ENCODE measurements around the gene TMUB1. TPM values are rescaled to one million over a fixed set of nuclear protein-coding genes. Genes with fewer than 3 reads are reported as not detected.

Gene TMUB1
- total and polyA plus RNA-seq, 9 of the 15 experiments (the other 6 are each of a cell fraction or from before 2014, with no cell fraction given) = 0.14 to 241 (median 74.1) TPM

GRCh38 chr7:151079199-151079910 is 3.9 kb downstream of the TMUB1 start (continued):
- TF ChIP-seq MLLT1 (IDR thresholded peaks at IDR 0.05) (peak in 1 of 2 experiments; percentile 66; a peak in 1 of 4 replicates), IFI16 (CRISPR knock-in tag; IDR thresholded peaks at IDR 0.05) (no peak), COPS2 (conservative IDR thresholded peaks at IDR 0.05) (no peak), MTA1 (IDR thresholded peaks at IDR 0.05; ENCODE audit: borderline replicate concordance) (no peak), ZNF124 (CRISPR knock-in tag; IDR thresholded peaks at IDR 0.05) (no peak), ZNF707 (CRISPR knock-in tag; conservative IDR thresholded peaks at IDR 0.05) (no peak), SREBF2 (CRISPR knock-in tag; IDR thresholded peaks at IDR 0.05) (no peak), ZC3H4 (CRISPR knock-in tag; IDR thresholded peaks at IDR 0.05; ENCODE audit: borderline replicate concordance) (0 out of 2 replicates have a peak, but pooled peaks have one; percentile 17), ZBTB17 (CRISPR knock-in tag; IDR thresholded peaks at IDR 0.05) (peak; percentile 87), PURB (CRISPR knock-in tag; IDR thresholded peaks at IDR 0.05; ENCODE audit: low read depth) (no peak), USF1 (CRISPR knock-in tag; IDR thresholded peaks at IDR 0.05) (peak; percentile 8; the same call in 1 of the 2 replicates), MCM7 (IDR thresholded peaks at IDR 0.05) (no peak)
- TF ChIP-seq, protein P1, sequence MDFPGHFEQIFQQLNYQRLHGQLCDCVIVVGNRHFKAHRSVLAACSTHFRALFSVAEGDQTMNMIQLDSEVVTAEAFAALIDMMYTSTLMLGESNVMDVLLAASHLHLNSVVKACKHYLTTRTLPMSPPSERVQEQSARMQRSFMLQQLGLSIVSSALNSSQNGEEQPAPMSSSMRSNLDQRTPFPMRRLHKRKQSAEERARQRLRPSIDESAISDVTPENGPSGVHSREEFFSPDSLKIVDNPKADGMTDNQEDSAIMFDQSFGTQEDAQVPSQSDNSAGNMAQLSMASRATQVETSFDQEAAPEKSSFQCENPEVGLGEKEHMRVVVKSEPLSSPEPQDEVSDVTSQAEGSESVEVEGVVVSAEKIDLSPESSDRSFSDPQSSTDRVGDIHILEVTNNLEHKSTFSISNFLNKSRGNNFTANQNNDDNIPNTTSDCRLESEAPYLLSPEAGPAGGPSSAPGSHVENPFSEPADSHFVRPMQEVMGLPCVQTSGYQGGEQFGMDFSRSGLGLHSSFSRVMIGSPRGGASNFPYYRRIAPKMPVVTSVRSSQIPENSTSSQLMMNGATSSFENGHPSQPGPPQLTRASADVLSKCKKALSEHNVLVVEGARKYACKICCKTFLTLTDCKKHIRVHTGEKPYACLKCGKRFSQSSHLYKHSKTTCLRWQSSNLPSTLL (IDR thresholded peaks at IDR 0.05) = no peak
- TF ChIP-seq, protein P2, sequence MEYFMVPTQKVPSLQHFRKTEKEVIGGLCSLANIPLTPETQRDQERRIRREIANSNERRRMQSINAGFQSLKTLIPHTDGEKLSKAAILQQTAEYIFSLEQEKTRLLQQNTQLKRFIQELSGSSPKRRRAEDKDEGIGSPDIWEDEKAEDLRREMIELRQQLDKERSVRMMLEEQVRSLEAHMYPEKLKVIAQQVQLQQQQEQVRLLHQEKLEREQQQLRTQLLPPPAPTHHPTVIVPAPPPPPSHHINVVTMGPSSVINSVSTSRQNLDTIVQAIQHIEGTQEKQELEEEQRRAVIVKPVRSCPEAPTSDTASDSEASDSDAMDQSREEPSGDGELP (CRISPR knock-in tag; IDR thresholded peaks at IDR 0.05; ENCODE audit: borderline replicate concordance) = peak; percentile 30; the same call in 1 of the 2 replicates
- TF ChIP-seq, protein P3, sequence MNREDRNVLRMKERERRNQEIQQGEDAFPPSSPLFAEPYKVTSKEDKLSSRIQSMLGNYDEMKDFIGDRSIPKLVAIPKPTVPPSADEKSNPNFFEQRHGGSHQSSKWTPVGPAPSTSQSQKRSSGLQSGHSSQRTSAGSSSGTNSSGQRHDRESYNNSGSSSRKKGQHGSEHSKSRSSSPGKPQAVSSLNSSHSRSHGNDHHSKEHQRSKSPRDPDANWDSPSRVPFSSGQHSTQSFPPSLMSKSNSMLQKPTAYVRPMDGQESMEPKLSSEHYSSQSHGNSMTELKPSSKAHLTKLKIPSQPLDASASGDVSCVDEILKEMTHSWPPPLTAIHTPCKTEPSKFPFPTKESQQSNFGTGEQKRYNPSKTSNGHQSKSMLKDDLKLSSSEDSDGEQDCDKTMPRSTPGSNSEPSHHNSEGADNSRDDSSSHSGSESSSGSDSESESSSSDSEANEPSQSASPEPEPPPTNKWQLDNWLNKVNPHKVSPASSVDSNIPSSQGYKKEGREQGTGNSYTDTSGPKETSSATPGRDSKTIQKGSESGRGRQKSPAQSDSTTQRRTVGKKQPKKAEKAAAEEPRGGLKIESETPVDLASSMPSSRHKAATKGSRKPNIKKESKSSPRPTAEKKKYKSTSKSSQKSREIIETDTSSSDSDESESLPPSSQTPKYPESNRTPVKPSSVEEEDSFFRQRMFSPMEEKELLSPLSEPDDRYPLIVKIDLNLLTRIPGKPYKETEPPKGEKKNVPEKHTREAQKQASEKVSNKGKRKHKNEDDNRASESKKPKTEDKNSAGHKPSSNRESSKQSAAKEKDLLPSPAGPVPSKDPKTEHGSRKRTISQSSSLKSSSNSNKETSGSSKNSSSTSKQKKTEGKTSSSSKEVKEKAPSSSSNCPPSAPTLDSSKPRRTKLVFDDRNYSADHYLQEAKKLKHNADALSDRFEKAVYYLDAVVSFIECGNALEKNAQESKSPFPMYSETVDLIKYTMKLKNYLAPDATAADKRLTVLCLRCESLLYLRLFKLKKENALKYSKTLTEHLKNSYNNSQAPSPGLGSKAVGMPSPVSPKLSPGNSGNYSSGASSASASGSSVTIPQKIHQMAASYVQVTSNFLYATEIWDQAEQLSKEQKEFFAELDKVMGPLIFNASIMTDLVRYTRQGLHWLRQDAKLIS (CRISPR knock-in tag; IDR thresholded peaks at IDR 0.05) = 0 out of 2 replicates have a peak, but pooled peaks have one; percentile 35

All from K562 (cell line).